ENCODE data around the gene ATP10A. TPM values are rescaled to one million over a fixed set of nuclear protein-coding genes. Genes with fewer than 3 reads are reported as not detected.

Gene ATP10A
- polyA plus RNA-seq, 1 of the 3 experiments (the other 2 are of a cell fraction): not detected

- TF ChIP-seq IRF3 (IDR thresholded peaks at IDR 0.05; ENCODE audit: low read depth, low read length) (no peak), PBX3 (IDR thresholded peaks at IDR 0.05) (no peak), TAF1 (IDR thresholded peaks at IDR 0.05; ENCODE audit: borderline replicate concordance, low read depth, low read length) (no peak), TCF12 (IDR thresholded peaks at IDR 0.05) (no peak), RFX5 (IDR thresholded peaks at IDR 0.05; ENCODE audit: low read length) (no peak)
Observed at GRCh38 chr15:25686780-25687179, 176.3 kb downstream of the ATP10A start (continued).

GRCh38 chr15:25684521-25685431 lies 178.4 kb downstream of the ATP10A start:
- Histone ChIP-seq H3K79me2 (ENCODE audit: insufficient read depth) (no peaks in the 10 kb centered on the region), H3K27me3 (ENCODE audit: insufficient read depth) (no peaks in the 10 kb centered on the region), H3K36me3 (replicated peaks in 1 of 2; ENCODE audit: control insufficient read depth in 1 of 2, insufficient read depth in 2 of 2, low read length in 1 of 2) (no peaks in the 10 kb centered on the region), H3K4me1 (ENCODE audit: control insufficient read depth in 1 of 2, insufficient read depth in 2 of 2, low read depth in 1 of 2, low read length in 1 of 2) (peaks cover 0 to 3% of the 10 kb centered on the region in 2 experiments; a peak in 1 of 4 replicates), H3K4me2 (0 out of 2 replicates have a peak overlapping the region, but pooled peaks have one; percentile 6), H3K9me2 (no peaks in the 10 kb centered on the region), H3F3A (replicated peaks; ENCODE audit: insufficient read depth) (no peaks in the 10 kb centered on the region), H3K9me3 (no peaks in the 10 kb centered on the region), H2AFZ (ENCODE audit: low read depth) (no peak overlapping the region), H4K20me1 (ENCODE audit: insufficient read depth) (no peaks in the 10 kb centered on the region), H3K27ac (ENCODE audit: low read depth in 2 of 2, low read length in 1 of 2) (peak overlapping the region in 1 of 2 experiments; percentile 40; a peak in 1 of 4 replicates), H3K4me3 (ENCODE audit: low read depth in 2 of 2, low read length in 1 of 2) (no peak overlapping the region), H3K9ac (no peak overlapping the region)
- TF ChIP-seq PBX3 (IDR thresholded peaks at IDR 0.05): 0 out of 2 replicates have a peak, but pooled peaks have one; percentile 11
- TF ChIP-seq FOSL2 (IDR thresholded peaks at IDR 0.05; ENCODE audit: borderline replicate concordance, low read depth): peak; percentile 63
- peak; percentile 49 for TF ChIP-seq JUND (IDR thresholded peaks at IDR 0.05)
- TF ChIP-seq IRF3 (IDR thresholded peaks at IDR 0.05; ENCODE audit: low read depth, low read length): no peak
- TF ChIP-seq GATA2 (CRISPR knock-in tag; IDR thresholded peaks at IDR 0.05): no peak
- peak; percentile 63; the same call in 1 of the 2 replicates for TF ChIP-seq TCF12 (IDR thresholded peaks at IDR 0.05)
- TF ChIP-seq EP300 (IDR thresholded peaks at IDR 0.05; ENCODE audit: borderline replicate concordance in 1 of 2, low read depth in 1 of 2, low read length in 1 of 2): peak in 1 of 2 experiments; percentile 37; a peak in 1 of 4 replicates
- CTCF ChIA-PET: interaction anchor here (0.7 to 1.9 kb wide), 3 partner anchors 7 to 749 kb away, joined by 3 to 5 read pairs (median 4); no protein-coding TSS in a partner anchor
- POLR2A ChIA-PET: no interaction called here
- WGBS (ENCODE audit: low lambda C conversion rate): 38% methylated on average over 13 of the region's 13 CpGs
- no peak for DNase-seq
